ENCODE measurements around the gene SUGCT.

DNA sequence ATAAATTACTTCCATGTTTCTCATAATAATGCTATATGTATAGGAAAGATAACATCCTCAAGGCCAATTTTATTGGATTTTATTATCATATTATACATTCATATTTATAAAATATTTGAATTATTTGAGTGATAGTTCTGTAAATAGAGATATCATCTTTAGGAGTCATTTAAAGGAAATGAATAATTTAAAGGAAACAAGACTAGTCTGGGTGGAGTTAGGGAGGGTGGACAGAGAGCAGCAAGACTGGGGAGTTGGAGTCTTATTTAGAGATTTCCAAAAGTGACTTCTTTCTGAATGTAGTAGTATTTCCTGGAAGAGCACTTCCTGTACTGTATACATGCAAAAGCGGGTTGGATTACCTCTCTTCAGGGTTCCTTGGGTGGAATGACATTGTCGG is 342.3 kb downstream of the SUGCT start:
- TF ChIP-seq, protein P1, sequence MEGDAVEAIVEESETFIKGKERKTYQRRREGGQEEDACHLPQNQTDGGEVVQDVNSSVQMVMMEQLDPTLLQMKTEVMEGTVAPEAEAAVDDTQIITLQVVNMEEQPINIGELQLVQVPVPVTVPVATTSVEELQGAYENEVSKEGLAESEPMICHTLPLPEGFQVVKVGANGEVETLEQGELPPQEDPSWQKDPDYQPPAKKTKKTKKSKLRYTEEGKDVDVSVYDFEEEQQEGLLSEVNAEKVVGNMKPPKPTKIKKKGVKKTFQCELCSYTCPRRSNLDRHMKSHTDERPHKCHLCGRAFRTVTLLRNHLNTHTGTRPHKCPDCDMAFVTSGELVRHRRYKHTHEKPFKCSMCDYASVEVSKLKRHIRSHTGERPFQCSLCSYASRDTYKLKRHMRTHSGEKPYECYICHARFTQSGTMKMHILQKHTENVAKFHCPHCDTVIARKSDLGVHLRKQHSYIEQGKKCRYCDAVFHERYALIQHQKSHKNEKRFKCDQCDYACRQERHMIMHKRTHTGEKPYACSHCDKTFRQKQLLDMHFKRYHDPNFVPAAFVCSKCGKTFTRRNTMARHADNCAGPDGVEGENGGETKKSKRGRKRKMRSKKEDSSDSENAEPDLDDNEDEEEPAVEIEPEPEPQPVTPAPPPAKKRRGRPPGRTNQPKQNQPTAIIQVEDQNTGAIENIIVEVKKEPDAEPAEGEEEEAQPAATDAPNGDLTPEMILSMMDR (IDR thresholded peaks at IDR 0.05) = no peak
- TF ChIP-seq TEAD4 (IDR thresholded peaks at IDR 0.05; ENCODE audit: borderline replicate concordance, insufficient read depth) (no peak), TAF1 (IDR thresholded peaks at IDR 0.05; ENCODE audit: borderline replicate concordance, low read depth, low read length) (no peak), POLR2AphosphoS5 (IDR thresholded peaks at IDR 0.05; ENCODE audit: low read depth, low read length) (no peak), MXI1 (IDR thresholded peaks at IDR 0.05; ENCODE audit: low read depth, low read length) (no peak)

Measured in SK-N-SH (cell line).